Uterus (tissue), 2 donors: ENCODE data around the gene VWDE.

Source experiments
- CTCF ChIP-seq, 4 experiments: fragments of 200-600 bp in 2 of 4; fragments of 450-650 bp in 2 of 4; sonication (generic) in 2 of 4; IDR thresholded peaks; one replicate each; pipeline ENCODE4 v1.5.1; 2016 to 2019; ENCODE audit warnings: antibody characterized with exemption in 4 of 4, mild to moderate bottlenecking in 2 of 4, moderate library complexity in 1 of 4
- POLR2A ChIP-seq, 2 donors: fragments of 450-650 bp; IDR thresholded peaks; one replicate each; pipeline ENCODE4 v1.6.1; 2016; ENCODE audit warnings: antibody characterized with exemption in 2 of 2, mild to moderate bottlenecking in 1 of 2, moderate library complexity in 1 of 2

GRCh38 chr7:12320987-12321647 lies 82.5 kb downstream of the VWDE start:
- no peak for TF ChIP-seq CTCF (IDR thresholded peaks at IDR 0.05)
- no peak for TF ChIP-seq POLR2A (IDR thresholded peaks at IDR 0.05)
